Chondrocyte (in vitro differentiated cells): ENCODE results near the gene NUP210L. TPM values are rescaled to one million over a fixed set of nuclear protein-coding genes. Genes with fewer than 3 reads are reported as not detected.
A peak's percentile ranks its signal among the peaks of the same experiment; 100 is the strongest.

Experiments used
- DNase-seq: peaks from one replicate; pipeline ENCODE4 v3.0.0; 2021; ENCODE audit warnings: mixed read lengths, low spot score
- H3K27ac Mint-ChIP-seq: one replicate; pipeline ENCODE4 v1.8.0; 2021; ENCODE audit warnings: mild to moderate bottlenecking, moderate library complexity, mixed read lengths; ENCODE audit not compliant: unreplicated experiment
- H3K27me3 Mint-ChIP-seq: 2 replicates; pipeline ENCODE4 v1.8.0; 2021; ENCODE audit warnings: low read depth, mixed read lengths
- H3K36me3 Mint-ChIP-seq: 2 replicates; pipeline ENCODE4 v1.8.0; 2021; ENCODE audit warnings: low read depth, mixed read lengths
- H3K4me1 Mint-ChIP-seq: 2 replicates; pipeline ENCODE4 v1.8.0; 2021; ENCODE audit warnings: low read depth, mild to moderate bottlenecking, mixed read lengths
- H3K4me3 Mint-ChIP-seq: one replicate; pipeline ENCODE4 v1.8.0; 2021; ENCODE audit warnings: mild to moderate bottlenecking, moderate library complexity, mixed read lengths; ENCODE audit not compliant: unreplicated experiment
- H3K9me3 Mint-ChIP-seq: 2 replicates; pipeline ENCODE4 v1.8.0; 2021; ENCODE audit warnings: low read depth, mixed read lengths
- total RNA-seq: library from RNA; stranded (reverse); gene quantifications from 3 replicates; pipeline ENCODE4 v1.2.1, GENCODE V29; 2021
- TF ChIP-seq, protein P1 (sequence below): fragments of 200-600 bp; sonication (generic); IDR thresholded peaks from 2 replicates; pipeline ENCODE4 v1.5.0; 2021; ENCODE audit warnings: antibody characterized with exemption, mild to moderate bottlenecking, moderate library complexity

Gene NUP210L
- total RNA-seq, 1 donor from 2014 or later = not detected

DNA sequence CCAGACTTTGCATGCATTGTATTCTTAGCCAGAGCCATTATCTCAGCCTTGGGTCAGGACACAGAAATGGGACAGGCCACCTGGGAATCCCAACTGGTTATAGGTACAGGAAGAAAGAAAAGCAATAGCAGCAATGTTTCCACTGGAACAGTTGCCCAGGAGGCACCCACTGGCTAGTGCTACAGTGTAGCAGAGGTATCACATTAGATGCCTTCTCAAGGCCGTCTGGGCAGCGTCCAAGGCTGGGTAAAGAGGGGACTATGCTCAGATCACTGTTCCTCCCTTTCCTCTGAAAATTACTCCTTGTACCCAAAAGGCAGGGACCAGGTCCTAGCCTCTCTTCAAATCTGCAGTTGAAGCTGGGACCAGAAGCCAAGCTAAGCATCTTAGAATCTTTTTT lies 184.5 kb downstream of the NUP210L start:
- H3K4me1 Mint-ChIP-seq = peaks cover 28% of the 10 kb centered on the region
- H3K36me3 Mint-ChIP-seq = peaks cover 5% of the 10 kb centered on the region
- no peak for DNase-seq
- no peaks in the 10 kb centered on the region for H3K27me3 Mint-ChIP-seq
- no peaks in the 10 kb centered on the region for H3K9me3 Mint-ChIP-seq
- H3K27ac Mint-ChIP-seq = no peak overlapping the region
- TF ChIP-seq, protein P1, sequence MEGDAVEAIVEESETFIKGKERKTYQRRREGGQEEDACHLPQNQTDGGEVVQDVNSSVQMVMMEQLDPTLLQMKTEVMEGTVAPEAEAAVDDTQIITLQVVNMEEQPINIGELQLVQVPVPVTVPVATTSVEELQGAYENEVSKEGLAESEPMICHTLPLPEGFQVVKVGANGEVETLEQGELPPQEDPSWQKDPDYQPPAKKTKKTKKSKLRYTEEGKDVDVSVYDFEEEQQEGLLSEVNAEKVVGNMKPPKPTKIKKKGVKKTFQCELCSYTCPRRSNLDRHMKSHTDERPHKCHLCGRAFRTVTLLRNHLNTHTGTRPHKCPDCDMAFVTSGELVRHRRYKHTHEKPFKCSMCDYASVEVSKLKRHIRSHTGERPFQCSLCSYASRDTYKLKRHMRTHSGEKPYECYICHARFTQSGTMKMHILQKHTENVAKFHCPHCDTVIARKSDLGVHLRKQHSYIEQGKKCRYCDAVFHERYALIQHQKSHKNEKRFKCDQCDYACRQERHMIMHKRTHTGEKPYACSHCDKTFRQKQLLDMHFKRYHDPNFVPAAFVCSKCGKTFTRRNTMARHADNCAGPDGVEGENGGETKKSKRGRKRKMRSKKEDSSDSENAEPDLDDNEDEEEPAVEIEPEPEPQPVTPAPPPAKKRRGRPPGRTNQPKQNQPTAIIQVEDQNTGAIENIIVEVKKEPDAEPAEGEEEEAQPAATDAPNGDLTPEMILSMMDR = no peak
- no peak overlapping the region for H3K4me3 Mint-ChIP-seq

DNA sequence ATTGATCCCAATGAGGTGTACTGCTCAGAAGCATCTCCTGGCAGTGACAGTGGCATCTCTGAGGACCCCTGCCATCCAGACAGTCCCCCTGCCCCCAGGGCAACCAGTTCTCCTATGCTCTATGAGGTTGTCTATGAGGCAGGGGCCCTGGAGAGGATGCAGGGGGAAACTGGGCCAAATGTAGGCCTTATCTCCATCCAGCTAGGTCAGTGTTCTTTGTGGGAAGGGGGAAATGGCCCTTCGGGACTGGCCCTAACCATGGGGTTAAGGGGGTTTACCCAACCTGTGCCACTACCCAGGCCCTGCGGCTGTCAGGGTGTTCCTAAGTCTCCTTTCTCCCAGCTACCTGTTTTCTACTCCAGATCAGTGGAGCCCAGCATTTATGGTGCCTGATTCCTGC lies 185.9 kb downstream of the NUP210L start:
- Mint-ChIP-seq H3K27me3 (no peaks in the 10 kb centered on the region), H3K27ac (no peak overlapping the region)

GRCh38 chr1:153968408-153968807 lies 186.5 kb downstream of the NUP210L start:
- TF ChIP-seq, protein P1 = no peak
- H3K4me3 Mint-ChIP-seq = peak overlapping the region; percentile 95

More for the DNA sequence above, 185.9 kb downstream of the NUP210L start:
- no peak for DNase-seq
- H3K4me1 Mint-ChIP-seq = peaks cover 37% of the 10 kb centered on the region
- H3K4me3 Mint-ChIP-seq = no peak overlapping the region
- H3K9me3 Mint-ChIP-seq = no peaks in the 10 kb centered on the region
- TF ChIP-seq, protein P1 = no peak
- no peaks in the 10 kb centered on the region for H3K36me3 Mint-ChIP-seq

DNA sequence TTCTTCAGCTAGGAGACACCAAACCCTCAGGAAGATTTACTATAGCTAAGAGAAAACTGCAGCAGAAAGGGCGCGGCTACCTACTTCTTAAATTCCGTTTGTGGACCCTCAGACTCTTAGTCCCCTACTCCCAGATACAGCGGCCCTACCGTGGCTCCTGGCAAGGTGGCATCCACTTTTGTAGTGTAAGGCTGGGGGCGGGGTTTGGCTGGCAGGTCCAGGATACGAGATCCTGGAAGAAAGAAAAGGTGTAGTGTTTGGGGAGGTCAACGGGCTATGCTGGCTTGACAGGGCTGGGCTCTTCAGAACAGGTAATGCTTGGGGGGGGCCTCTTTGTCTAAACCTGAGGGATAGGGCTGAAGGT lies 186.9 kb downstream of the NUP210L start:
- Mint-ChIP-seq H3K36me3 (no peaks in the 10 kb centered on the region), H3K4me3 (peak overlapping the region; percentile 95), H3K27ac (peak overlapping the region; percentile 98), H3K27me3 (no peaks in the 10 kb centered on the region), H3K9me3 (no peaks in the 10 kb centered on the region), H3K4me1 (peaks cover 45% of the 10 kb centered on the region)
- TF ChIP-seq, protein P1 = peak; percentile 28
- DNase-seq = no peak

More at GRCh38 chr1:153968408-153968807, 186.5 kb downstream of the NUP210L start:
- Mint-ChIP-seq H3K27me3 (no peaks in the 10 kb centered on the region), H3K36me3 (no peaks in the 10 kb centered on the region), H3K4me1 (peaks cover 43% of the 10 kb centered on the region), H3K9me3 (no peaks in the 10 kb centered on the region), H3K27ac (peak overlapping the region; percentile 98)
- DNase-seq = no peak

GRCh38 chr1:153967107-153967999 lies 187.5 kb downstream of the NUP210L start, which contains the start of gene CREB3L4:
Gene CREB3L4, plus strand, starts transcription at chr1:153967902. Its CDS starts 624 bp downstream, at chr1:153968526.
- Mint-ChIP-seq H3K4me3 (peak within 1 kb of the TSS; percentile 95), H3K9me3 (no peaks in the 10 kb centered on the region), H3K4me1 (peaks cover 51% of the 10 kb centered on the region), H3K27ac (peak within 1 kb of the TSS; percentile 98), H3K36me3 (no peaks in the 10 kb centered on the region), H3K27me3 (no peaks in the 10 kb centered on the region)
- DNase-seq = peak; percentile 95
- TF ChIP-seq, protein P1 = peak; percentile 73
